Neutrophil (primary cell): ENCODE measurements around the gene PCCB.
"Not testable (repeated sequence)": the region's sequence is repeated elsewhere in the genome, so short reads cannot be mapped to it uniquely, and the experiment has no call there.

Experiments used
- H3K27ac ChIP-seq: fragments of 200-600 bp; sonication (generic); 2 replicates; pipeline ENCODE4 v1.5.1; 2016; ENCODE audit warnings: mild to moderate bottlenecking, moderate library complexity
- H3K27me3 ChIP-seq: fragments of 200-600 bp; sonication (generic); 2 replicates; pipeline ENCODE4 v1.6.0; 2016; ENCODE audit warnings: mild to moderate bottlenecking
- H3K36me3 ChIP-seq: fragments of 200-600 bp; sonication (generic); 2 replicates; pipeline ENCODE4 v1.5.1; 2017
- H3K4me1 ChIP-seq, 2 experiments: fragments of 200-600 bp in 1 of 2; sonication (generic) in 1 of 2; 1 replicate in 1 of 2; 2 replicates in 1 of 2; pipeline versions ENCODE4 v1.5.1 to v1.6.1; 2013 to 2016; ENCODE audit warnings: low read depth in 1 of 2, low read length in 1 of 2, mild to moderate bottlenecking in 1 of 2, moderate library complexity in 1 of 2; ENCODE audit not compliant: control insufficient read depth in 1 of 2, insufficient read depth in 1 of 2
- H3K4me3 ChIP-seq, 2 experiments: fragments of 200-600 bp in 1 of 2; sonication (generic) in 1 of 2; 1 replicate in 1 of 2; 2 replicates in 1 of 2; pipeline ENCODE4 v1.5.1; 2013 to 2016; ENCODE audit warnings: low read depth in 1 of 2, low read length in 1 of 2, mild to moderate bottlenecking in 1 of 2, moderate library complexity in 1 of 2
- H3K9me3 ChIP-seq: fragments of 200-600 bp; sonication (generic); 2 replicates; pipeline ENCODE4 v1.5.1; 2016
- CTCF ChIP-seq: fragments of 200-600 bp; sonication (generic); IDR thresholded peaks from 2 replicates; pipeline ENCODE4 v1.5.1; 2016; ENCODE audit warnings: antibody characterized with exemption

The PCCB gene

GRCh38 chr3:136250059-136250902 is at the start of gene PCCB:
TSS of gene PCCB (plus strand) at chr3:136250340. CDS start at chr3:136250376, 36 bp downstream.
- TF ChIP-seq CTCF, result peak; percentile 91
- Histone ChIP-seq H3K4me3 (peak within 1 kb of the TSS; percentile 72 to 84), H3K9me3 (no peaks in the 10 kb centered on the region), H3K27ac (peak within 1 kb of the TSS; percentile 87), H3K27me3 (no peaks in the 10 kb centered on the region), H3K4me1 (peaks cover 17 to 23% of the 10 kb centered on the region in 2 experiments), H3K36me3 (no peaks in the 10 kb centered on the region)

- H3K4me3 ChIP-seq, result no peak overlapping the region
- H3K36me3 ChIP-seq, result no peaks in the 10 kb centered on the region
- no peaks in the 10 kb centered on the region for H3K27me3 ChIP-seq
- no peaks in the 10 kb centered on the region for H3K9me3 ChIP-seq
- no peaks in the 10 kb centered on the region for H3K4me1 ChIP-seq
- no peak for TF ChIP-seq CTCF
- no peak overlapping the region for H3K27ac ChIP-seq
Measured at GRCh38 chr3:136207489-136208115, 42.5 kb upstream of the PCCB start.

DNA sequence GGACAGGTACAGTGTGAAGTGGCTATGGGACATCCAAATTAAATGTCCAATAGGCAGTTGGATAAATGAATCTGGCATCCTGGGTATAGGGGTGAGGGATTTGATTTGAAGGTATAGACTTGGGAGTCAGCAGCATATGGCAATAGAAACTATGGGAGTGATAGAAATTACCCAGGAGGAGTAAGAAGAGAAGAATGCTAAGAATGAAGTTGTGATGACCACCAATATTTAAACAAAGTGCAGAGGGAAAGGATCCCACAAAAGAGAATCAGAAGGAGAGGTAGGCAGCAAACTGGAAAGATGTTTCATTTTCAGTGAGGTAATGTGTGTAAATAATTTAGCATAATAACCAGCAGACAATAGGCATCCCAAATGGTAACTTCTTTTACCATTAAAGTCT is 40.2 kb upstream of the PCCB start:
- H3K9me3 ChIP-seq, result no peaks in the 10 kb centered on the region
- no peaks in the 10 kb centered on the region for H3K36me3 ChIP-seq
- no peaks in the 10 kb centered on the region for H3K27me3 ChIP-seq
- H3K4me1 ChIP-seq, result no peaks in the 10 kb centered on the region
- H3K4me3 ChIP-seq, result no peak overlapping the region
- TF ChIP-seq CTCF, result no peak
- no peak overlapping the region for H3K27ac ChIP-seq

DNA sequence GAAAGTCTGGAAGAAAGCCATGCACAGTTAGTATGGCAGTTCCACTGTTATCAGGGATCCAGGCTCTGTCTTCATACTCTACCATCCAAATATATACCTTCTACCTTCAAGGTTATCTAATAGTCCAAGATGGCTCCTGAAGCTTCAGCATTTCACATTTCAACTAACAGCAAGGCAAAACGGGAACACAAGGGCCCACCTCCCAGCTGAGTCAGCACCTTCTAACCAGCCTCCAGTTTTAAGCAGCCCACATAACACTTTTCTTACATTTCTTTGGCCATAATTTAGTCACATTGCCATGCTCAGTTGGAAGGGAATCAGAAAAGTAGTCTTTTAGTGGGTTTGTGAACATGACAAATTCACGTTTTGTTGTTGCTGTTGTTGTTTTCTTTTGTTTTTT is 38.6 kb upstream of the PCCB start:
- Histone ChIP-seq H3K27me3 (no peaks in the 10 kb centered on the region), H3K36me3 (no peaks in the 10 kb centered on the region), H3K4me1 (no peaks in the 10 kb centered on the region), H3K27ac (no peak overlapping the region), H3K9me3 (no peaks in the 10 kb centered on the region), H3K4me3 (no peak overlapping the region)
- TF ChIP-seq CTCF, result no peak

GRCh38 chr3:136222746-136223145 is 27.4 kb upstream of the PCCB start:
- H3K9me3 ChIP-seq, H3K27me3 ChIP-seq, H3K27ac ChIP-seq, H3K4me3 ChIP-seq, H3K4me1 ChIP-seq, H3K36me3 ChIP-seq: not testable (repeated sequence)

DNA sequence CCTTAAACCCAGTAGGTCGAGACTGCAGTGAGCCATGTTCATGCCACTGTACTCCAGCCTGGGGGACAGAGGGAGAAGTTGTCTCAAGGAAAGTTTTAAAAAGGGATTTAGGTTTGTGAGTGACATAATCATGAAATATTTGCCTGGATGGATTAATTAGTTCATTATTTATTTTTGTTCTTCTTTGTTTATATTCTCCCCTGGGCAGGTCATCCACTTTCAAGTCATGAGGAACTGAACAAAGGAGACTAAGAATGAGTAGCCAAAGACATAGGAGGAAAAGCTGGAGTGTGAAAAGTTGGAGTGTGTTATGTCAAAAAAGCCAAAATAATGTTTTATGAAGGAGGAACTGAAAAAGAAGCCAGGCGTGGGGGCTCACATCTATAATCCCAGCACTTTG is 17.7 kb upstream of the PCCB start:
- no peak overlapping the region for H3K4me3 ChIP-seq
- no peaks in the 10 kb centered on the region for H3K27me3 ChIP-seq
- no peak overlapping the region for H3K27ac ChIP-seq
- no peaks in the 10 kb centered on the region for H3K36me3 ChIP-seq
- H3K9me3 ChIP-seq, result no peaks in the 10 kb centered on the region
- TF ChIP-seq CTCF, result no peak
- no peaks in the 10 kb centered on the region for H3K4me1 ChIP-seq
